HG02642 (cell line): Measurements from ENCODE around the gene FAM168A.

ENCODE experiments used
- ATAC-seq: cut with Tn5 transposase; IDR thresholded peaks from one replicate; pipeline ENCODE4 v1.9.1; 2021; ENCODE audit warnings: mild to moderate bottlenecking; ENCODE audit not compliant: unreplicated experiment, poor library complexity

FAM168A gene

DNA sequence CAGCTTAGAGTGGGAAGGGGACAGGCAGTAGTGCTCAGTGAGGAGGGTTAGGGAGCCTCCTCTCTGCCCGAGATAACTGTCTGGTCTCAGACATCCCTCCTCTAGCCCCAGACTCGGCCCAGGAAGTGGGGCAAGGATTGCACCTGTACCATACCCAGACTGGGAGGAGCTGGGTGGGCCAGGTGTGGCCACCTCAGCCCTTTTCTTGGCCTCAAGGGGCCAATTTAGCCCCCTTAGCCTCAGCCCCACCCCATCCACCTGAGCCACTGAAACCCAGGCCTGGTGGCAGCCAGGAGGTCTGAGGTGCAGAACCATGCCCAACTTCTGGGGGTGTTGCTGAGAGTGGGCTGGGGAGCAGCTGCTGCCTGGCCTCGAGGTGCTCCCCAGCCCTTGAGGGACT, 215.2 kb downstream of the FAM168A start:
- no peak for ATAC-seq

DNA sequence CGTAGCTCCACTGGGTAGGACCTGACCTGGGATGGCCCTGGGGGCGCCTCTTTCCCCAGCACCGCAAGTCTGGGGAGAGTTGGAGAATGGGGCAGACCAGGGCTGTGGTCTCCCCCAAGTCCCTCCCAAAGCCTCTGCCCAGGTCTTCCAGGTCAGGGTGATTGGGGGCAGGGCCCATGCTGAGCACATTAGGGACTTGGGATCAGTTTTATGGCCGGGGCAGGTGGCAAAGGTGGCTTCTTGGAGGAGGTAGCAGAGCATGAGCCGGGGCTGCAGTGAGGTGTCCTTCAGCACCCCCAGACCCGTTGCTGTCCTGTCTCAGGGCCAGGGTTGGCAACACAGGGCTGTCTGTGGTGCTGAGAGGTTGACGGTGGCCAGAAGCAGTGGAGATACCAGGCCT, 215.7 kb downstream of the FAM168A start:
- no peak for ATAC-seq

DNA sequence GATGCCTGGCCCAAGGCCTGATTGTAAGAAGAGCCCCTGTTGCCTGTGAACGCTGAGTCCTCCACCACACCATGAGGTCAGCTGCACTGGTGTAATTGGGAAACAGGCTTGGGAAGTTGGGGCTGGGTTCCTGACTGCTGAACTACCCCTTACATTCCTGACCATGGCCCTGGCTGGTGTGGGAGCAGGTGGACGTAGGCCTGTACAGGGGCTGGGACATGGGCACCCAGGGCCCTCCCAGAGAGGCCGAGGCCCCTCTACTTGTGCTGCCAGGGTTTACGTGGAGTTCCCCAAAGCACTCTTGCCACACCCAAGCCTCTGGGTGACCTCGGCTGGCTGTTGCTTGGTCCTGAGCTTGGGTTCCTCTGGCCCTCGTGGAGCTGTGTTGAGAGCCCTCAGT, 216.3 kb downstream of the FAM168A start:
- no peak for ATAC-seq

DNA sequence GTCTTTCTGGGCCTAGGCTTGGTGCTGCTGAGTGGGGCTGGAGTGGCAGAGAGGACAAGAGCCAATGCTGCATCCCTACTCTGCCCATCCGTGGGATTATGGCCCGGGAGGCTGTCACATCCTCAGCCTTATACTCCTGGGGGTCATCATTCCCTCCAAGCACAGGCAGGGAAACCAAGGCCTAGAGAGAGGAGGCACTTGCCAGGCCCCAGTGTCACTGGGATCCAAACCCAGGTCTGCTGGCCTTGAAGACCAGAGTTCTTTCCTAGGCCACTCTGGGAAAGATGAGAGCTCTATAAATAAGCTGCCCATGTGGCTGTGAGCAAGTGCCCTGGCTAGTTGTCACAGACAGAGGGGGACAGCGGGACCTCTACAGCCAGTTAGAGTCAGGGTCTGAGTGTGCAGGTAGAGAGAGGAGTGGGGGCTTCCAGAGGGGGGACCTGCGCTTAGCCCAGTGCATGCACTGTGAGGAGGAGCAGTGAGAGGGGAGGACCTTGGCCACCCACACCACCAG, 217.0 kb downstream of the FAM168A start:
- ATAC-seq = no peak

DNA sequence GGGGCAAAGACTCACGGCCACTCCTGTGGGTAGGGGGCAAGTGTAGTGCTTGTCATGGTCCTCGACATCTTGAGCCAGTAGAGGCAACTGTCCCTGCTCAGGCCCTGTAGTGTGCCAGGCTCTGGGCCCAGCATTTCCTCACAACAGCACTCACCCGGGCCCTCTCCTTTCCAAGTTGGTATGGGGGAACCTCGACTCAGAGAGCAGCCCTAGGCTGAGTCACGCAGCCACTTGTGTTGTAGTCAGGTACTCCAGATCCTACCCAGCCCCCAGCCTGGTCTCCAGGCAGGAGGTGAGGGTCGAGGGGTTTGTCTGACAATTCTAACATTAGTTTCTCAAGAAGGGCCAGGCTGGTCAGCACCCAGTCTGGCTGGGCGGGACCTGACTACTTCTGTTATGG, 217.6 kb downstream of the FAM168A start:
- ATAC-seq = no peak

DNA sequence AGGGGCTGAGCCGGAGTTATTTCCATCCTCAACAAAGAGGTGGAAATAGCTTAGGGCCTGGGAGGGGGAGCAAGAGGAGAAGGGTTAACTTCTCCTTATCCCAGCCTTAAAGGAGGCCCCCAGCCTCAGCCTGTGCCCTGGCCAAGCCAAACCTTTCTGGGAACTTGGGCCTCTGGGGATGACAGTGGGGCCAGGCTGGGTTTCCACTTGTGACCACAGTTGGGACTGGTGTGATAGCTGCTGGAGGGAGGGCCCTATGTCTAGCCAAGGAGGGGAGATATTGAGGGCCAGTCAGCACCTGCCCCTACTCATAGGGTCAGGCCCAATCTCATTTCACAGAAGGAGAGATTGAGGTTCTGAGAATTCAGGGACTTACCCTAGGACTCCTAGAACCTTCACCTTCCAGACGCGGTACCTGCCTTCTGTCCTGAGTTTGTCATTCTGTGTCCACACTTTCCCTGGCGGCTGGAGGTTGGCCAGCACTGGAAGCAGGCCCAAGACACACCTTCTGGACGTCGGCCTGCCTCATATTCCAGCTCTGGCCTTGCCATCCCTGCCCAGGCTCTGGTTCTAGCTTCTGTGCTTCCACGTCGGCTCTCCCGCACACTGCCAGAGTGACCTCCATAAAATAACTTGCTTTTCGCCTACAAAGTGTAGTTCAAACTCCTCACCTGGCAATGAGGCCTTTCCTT, 218.6 kb downstream of the FAM168A start:
- ATAC-seq = no peak

DNA sequence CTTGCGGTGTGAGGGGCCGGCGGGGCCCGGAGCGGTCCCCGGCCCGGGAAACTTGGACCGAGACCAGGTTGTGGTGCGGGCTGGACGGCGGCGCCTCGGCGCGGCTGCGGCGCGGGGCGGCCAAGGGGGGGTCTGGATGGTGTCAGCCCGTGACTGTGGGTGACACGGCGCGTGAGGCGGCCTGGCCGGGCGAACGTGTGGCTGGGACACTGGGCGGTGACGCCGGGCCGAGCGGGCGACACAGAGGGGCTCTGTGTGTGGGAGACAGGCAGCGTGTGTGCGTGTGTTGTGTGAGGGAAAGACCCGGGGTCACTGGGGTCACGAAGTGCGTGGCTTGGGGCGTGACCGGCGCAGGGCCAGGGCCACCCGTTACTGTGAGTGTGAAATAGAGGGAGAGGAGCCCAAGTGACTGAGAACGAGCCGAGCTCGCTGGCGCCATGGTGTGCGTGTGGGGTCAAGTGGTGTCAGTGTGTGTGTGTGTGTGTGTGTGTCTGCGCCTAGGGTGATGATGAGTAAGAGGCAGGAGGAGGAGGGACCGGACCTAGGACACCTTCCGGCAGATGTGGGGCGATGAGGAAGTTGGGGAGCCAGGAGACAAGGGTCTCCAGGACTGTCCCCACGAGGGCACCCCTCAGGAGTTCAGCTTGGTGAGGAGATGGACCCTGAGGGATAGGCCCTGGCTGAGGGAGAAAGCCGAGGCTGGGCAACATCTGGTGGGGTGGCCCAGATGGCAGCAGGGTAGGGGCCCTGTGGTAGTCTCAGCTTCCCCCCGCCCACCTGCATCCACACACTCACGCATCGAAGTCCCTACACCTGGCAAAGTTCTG, 220.9 kb downstream of the FAM168A start:
- ATAC-seq = peak; percentile 20

DNA sequence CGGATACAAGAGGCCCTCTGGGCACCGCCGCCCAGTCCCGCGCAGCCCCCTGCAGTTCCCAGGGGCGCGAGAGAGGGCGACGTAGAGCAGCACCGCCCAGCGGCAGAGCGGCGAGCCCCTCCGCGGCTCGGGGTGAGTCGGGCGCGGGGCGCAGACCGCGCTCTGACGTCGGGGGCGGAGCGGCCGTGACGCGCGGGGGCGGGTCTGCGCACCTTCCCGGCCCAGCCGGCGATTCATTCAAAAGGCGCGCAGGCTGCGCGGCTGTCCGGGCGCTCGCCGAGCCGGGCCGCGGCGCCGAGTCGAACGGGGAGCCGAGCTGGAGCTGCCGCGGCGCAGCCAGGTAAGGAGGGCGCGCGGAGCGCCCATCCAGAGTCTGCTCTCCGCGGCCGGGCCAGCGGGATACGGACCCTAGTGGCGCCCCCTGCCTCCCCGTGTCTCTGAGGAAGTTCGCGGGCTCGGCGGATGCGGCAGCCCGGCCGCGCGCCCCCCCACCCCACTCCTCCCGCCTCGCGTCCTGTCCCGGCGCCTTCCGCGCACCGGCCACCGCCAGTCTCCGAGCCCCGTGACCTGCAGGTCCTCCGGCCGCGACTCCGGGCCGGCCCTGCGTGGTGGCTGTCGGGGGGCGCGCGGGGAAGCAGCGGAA, 221.6 kb downstream of the FAM168A start, which contains the start of gene RELT:
Gene RELT (plus strand): TSS at position 240 of the 643 bp plus-strand sequence. CDS start 12,738 bp downstream, outside the sequence.
- peak; percentile 80 for ATAC-seq

DNA sequence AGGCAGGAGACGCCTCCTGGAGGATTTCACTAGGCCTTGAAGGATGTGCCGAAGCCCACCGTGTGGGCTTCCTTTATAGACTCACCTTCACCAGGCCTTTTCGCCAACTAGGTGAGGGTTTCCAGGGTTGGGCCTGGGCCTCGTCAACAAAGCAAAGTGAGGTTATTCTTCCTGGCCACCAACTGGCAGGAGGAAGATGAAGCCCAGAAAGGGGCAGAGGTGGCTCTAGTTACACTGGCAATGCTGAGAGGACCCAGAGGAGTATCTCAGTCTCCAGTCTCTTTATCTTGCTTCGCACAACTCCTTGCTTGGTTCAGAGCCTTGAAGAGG, 222.1 kb downstream of the FAM168A start:
- no peak for ATAC-seq

DNA sequence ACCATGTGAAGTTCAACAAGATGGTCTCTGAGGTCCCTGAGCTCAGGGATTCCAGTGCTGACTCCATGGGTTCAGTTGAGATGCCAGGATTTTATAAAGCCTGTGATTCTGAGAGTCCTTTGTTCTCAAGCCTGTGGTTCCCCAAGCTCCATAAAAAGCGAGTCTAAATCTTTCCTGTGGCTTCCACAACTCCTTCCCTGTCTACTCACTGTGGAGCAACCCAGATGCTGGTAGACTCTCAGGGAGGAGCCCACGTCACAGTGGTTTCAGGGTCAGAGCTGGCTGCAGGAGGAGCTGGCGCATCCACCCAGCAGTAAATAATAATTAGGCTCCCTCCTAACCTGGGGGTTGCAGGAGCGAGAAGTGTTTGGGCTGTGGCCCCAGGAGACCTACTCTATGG, 223.8 kb downstream of the FAM168A start:
- no peak for ATAC-seq

DNA sequence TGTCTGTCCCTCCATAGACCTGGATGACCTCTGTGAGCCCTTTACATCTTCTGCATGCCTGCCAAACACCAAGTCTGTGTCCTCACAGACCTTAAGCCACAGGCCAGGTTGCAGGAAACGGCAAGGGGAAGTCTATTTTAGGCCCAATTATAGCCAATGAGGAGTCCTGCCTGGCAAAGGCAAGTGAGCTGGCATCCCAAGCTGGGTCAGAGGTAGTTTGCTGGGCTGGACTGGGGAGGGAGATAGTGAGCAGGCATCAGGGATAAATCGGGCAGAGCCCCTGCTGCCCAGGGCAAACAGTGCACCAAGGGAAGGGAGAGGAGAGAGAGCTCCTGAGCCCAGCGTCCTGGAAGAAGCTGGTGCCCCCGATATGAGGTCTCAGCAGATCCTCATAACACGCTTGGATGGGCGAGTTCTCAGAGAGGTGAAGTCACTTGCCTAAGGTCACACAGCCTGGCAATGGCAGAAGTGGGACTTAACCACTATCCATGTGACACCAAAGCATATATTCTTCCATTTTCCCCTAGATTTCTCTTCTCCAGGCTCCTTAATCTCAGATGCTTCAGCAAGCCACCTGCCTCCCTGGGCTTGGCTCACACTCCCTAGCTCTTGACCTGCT, 225.4 kb downstream of the FAM168A start:
- ATAC-seq = no peak

DNA sequence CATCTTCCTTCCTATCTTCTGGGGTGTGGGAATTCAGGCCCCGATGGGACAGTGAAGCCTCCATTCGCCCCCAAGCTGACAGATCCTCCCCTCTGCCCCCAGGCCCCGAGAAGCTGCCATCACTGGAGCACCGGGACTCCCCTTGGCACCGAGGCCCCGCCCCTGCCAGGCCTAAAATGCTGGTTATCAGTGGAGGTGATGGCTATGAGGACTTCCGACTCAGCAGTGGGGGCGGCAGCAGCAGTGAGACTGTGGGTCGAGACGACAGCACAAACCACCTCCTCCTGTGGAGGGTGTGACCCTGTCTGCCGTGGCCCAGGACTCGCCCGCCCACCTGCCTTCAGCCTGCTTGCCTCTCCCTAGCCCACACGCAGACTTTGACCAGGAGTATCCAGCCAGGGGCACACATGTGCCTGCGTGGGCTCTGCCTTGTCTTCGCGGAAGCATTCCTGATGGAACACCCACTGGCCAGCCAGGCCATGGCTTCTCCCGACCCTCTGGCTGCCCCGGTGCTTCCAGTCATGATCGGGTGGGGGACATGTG, 230.4 kb downstream of the FAM168A start:
- ATAC-seq = no peak

DNA sequence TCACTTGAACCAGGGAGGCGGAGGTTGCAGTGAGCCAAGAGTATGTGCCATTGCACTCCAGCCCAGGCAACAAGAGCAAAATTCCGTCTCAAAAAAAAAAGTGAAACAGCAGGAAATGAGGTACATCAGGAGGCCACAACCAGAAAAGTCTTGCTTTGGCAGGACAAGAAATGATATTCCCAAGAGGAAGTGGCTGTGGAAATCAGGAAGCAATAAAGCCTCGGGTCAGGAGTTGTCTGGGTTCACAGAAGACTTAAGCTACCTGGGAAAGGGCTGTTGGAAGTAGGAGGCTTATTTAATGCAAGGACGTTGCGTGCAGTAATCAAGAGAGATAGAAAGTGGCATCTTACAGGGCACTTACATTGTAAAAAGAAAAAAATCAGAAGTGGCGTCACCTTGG, 231.0 kb downstream of the FAM168A start:
- ATAC-seq = no peak

DNA sequence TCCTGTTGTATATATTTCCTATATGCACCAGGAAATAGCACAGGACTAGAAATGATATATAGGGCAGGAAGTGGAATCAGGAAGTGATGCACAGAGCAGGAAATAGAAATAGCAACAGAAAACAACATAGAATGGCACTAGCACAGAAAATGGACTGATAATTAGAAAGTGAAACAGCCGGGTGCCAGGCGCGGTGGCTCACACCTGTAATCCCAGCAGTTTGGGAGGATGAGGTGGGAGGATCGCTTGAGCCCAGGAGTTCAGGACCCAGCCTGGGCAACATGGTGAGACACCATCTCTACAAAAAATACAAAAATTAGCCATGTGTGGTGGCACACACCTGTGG, 231.7 kb downstream of the FAM168A start:
- no peak for ATAC-seq

DNA sequence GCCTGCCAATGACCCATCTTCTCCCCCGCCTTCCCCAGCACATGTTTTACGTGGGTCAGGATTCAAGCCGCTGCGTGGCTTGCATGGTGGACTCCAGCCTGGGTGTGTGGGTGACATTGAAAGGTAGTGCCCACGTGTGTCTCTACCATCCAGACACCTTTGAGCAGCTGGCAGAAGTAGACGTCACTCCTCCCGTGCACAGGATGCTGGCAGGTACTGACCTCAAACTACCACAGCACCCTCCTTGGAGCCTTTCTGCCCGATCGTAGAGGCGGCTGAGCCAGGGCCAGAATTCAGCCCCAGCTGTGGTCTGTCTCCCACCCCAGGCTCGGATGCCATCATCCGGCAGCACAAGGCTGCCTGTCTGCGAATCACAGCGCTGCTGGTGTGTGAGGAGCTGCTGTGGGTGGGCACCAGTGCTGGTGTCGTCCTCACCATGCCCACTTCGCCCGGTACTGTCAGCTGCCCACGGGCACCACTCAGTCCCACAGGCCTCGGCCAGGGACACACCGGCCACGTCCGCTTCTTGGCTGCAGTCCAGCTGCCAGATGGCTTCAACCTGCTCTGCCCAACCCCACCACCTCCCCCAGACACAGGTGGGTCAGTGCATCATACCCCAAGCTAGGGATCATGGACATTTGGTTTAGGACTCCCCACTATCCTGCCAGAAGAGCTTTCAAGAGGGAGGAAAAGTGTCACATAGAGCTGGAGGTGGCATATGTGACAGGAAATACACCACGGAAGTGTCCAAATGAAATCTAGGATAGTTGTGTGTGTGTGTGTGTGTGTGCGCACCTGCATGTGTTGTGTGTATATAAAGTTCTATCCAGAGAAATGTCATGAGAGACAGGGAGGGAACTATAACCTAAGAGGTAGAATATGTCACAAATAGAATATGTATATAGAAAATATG, 232.3 kb downstream of the FAM168A start:
- no peak for ATAC-seq

DNA sequence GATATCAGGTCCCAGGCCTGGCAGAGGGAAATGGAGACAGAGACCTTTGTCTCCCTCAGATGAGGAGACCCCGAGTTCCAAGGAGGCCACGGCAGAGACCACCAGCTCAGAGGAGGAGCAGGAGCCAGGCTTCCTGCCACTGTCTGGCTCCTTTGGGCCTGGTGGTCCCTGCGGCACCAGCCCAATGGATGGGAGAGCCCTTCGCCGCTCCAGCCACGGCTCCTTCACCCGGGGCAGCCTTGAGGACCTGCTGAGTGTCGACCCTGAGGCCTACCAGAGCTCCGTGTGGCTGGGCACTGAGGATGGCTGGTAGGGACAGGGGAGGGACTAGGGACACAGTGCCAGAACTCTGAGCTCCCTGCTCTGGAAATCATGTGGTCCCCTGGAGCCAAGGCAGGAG, 234.8 kb downstream of the FAM168A start:
- ATAC-seq = no peak

DNA sequence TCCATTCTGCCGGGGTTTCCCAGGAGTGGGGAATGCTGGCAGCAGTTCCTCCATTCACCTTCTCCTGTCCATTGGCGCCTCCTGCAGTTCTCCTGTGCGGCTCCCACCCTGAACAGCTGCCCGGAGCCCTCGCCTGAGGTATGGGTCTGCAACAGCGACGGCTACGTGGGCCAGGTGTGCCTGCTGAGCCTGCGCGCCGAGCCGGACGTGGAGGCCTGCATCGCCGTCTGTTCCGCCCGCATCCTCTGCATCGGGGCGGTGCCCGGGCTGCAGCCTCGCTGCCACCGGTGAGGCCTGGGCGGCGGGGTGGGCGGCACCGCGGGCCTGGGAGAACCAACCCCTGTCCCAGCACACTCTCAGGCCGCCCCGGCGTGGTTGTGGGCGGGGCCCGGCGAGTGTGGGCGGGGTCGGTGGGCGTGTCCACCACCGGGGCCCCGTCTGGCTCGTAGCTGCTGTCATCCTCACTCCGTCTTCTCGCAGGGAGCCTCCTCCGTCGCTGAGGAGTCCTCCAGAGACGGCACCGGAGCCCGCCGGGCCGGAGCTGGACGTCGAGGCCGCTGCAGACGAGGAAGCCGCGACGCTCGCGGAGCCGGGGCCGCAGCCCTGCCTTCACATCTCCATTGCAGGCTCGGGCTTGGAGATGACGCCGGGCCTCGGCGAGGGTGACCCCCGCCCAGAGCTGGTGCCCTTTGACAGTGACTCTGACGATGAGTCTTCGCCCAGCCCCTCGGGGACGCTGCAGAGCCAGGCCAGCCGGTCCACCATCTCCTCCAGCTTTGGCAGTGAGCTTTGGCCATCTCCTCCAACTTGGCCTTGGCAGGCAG, 235.7 kb downstream of the FAM168A start:
- ATAC-seq = no peak

DNA sequence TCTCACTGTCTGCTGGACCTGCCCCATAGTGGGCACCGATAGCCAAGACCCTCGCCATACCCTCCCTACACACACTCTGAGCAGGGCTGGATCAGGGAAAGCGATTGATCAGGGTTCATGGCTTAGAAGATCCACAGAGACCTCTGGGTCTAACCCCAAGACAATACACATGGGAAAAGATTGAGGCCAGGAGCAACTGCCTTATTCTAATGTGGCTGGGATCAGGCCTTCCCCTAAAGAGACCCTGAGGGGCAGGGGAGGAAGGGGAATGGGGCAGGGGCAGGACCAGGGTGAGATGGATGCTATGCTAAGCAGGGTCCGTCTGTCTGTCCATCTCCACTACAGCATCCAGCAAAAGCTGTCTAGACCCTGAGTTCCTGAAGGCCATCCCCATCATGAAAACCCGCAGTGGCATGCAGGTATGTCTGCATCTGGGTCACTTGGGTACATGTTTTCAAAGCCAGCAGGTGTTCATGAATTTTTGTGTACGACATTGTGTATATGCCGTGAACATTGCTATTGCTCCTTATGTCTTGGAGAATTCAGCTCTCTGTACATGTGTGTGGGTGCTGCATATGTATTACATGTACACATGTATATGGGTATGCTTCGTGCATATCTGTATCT, 237.1 kb downstream of the FAM168A start:
- no peak for ATAC-seq
